B cell (primary cell): ENCODE data around the gene CDK5R2.

ENCODE experiments used
- CTCF ChIP-seq: fragments of 200-600 bp; IDR thresholded peaks from one replicate; pipeline ENCODE4 v1.8.0; 2022; ENCODE audit warnings: antibody characterized with exemption, mild to moderate bottlenecking
- EZH2 ChIP-seq: IDR thresholded peaks from 2 replicates; pipeline ENCODE4 v1.6.1; 2012; ENCODE audit warnings: borderline replicate concordance, low read depth, mild to moderate bottlenecking, moderate library complexity, low read length; ENCODE audit not compliant: insufficient read depth, poor library complexity, severe bottlenecking

GRCh38 chr2:218995972-218996711, 36.7 kb downstream of the CDK5R2 start:
- TF ChIP-seq CTCF (peak; percentile 79), EZH2 (no peak)
